Colonic mucosa (tissue), 4 donors: ENCODE data around the gene EOGT. TPM values are rescaled to one million over a fixed set of nuclear protein-coding genes. Genes with fewer than 3 reads are reported as not detected.

Experiments
- DNase-seq: peaks from one replicate; pipeline ENCODE4 v3.0.0-alpha.2; 2020
- H3K27ac ChIP-seq: fragments of 200-600 bp; one replicate; pipeline ENCODE4 v1.8.0; 2021
- H3K27me3 ChIP-seq: fragments of 200-600 bp; one replicate; pipeline ENCODE4 v1.8.0; 2021
- H3K36me3 ChIP-seq: fragments of 200-600 bp; one replicate; pipeline ENCODE4 v1.8.0; 2021
- H3K4me1 ChIP-seq: fragments of 200-600 bp; one replicate; pipeline ENCODE4 v1.8.0; 2021; ENCODE audit warnings: mild to moderate bottlenecking
- H3K4me3 ChIP-seq: fragments of 200-600 bp; one replicate; pipeline ENCODE4 v1.8.0; 2021
- H3K9ac ChIP-seq, 2 donors: one replicate each; pipeline ENCODE4 v1.7.0; 2013; ENCODE audit warnings: control low read depth in 2 of 2, low read depth in 2 of 2, low read length in 2 of 2
- H3K9me3 ChIP-seq: fragments of 200-600 bp; one replicate; pipeline ENCODE4 v1.8.0; 2021
- CTCF ChIP-seq: fragments of 200-600 bp; IDR thresholded peaks from one replicate; pipeline ENCODE4 v1.8.0; 2022; ENCODE audit warnings: antibody characterized with exemption, mild to moderate bottlenecking
- intact Hi-C: fragments of 100-400 bp; cut with DNase I; formaldehyde crosslinking; loops from one replicate; pipeline ENCODE4 v1.14.1; 2022
- microRNA-seq: library from miRNA; unstranded; fragments of <30 nt; microRNA quantifications from one replicate; pipeline ENCODE4, GENCODE V29; 2019
- total RNA-seq, 2 donors: library from RNA; stranded (reverse); fragmentation: NEBNext Ultra II Directional in 1 of 2; extraction: Animal tissue kit (Norgen Biotek cat#: 25700) in 1 of 2; gene quantifications; one replicate each; pipeline ENCODE4 v1.2.1, GENCODE V29; 2021
- donor health status: healthy.
- donor health status: DM: no; HTN: no; CAD: no.
- donor health status: DM: no; HTN: no; CAD: no.

Gene EOGT
- total RNA-seq, 2 donors from 2014 or later, result 9.1 to 13.2 TPM

- Histone ChIP-seq H3K27me3 (no peaks in the 10 kb centered on the region), H3K4me3 (no peak overlapping the region), H3K4me1 (no peaks in the 10 kb centered on the region), H3K9me3 (no peaks in the 10 kb centered on the region), H3K27ac (no peak overlapping the region), H3K36me3 (no peaks in the 10 kb centered on the region), H3K9ac (no peak overlapping the region)
- no peak for TF ChIP-seq CTCF
- DNase-seq, result no peak
- intact Hi-C loops, result no loop called here
Observed at GRCh38 chr3:68941055-68941454, 72.4 kb downstream of the EOGT start.

- H3K27ac ChIP-seq, result no peak overlapping the region
- no peak overlapping the region for H3K9ac ChIP-seq
- no peaks in the 10 kb centered on the region for H3K4me1 ChIP-seq
- intact Hi-C loops, result no loop called here
- DNase-seq, result no peak
- H3K36me3 ChIP-seq, result no peaks in the 10 kb centered on the region
- H3K9me3 ChIP-seq, result no peaks in the 10 kb centered on the region
- TF ChIP-seq CTCF, result no peak
- H3K4me3 ChIP-seq, result no peak overlapping the region
- H3K27me3 ChIP-seq, result peaks cover 19% of the 10 kb centered on the region
Observed at GRCh38 chr3:68936856-68937255, 76.6 kb downstream of the EOGT start.

GRCh38 chr3:68935778-68936177 is 77.7 kb downstream of the EOGT start:
- Histone ChIP-seq H3K36me3 (no peaks in the 10 kb centered on the region), H3K4me3 (no peak overlapping the region), H3K27me3 (peaks cover 28% of the 10 kb centered on the region), H3K9ac (no peak overlapping the region), H3K4me1 (no peaks in the 10 kb centered on the region), H3K9me3 (no peaks in the 10 kb centered on the region), H3K27ac (no peak overlapping the region)
- TF ChIP-seq CTCF, result no peak
- intact Hi-C loops, result no loop called here
- DNase-seq, result no peak

GRCh38 chr3:68931406-68932149 is 81.9 kb downstream of the EOGT start:
- H3K4me3 ChIP-seq, result no peak overlapping the region
- H3K27me3 ChIP-seq, result peaks cover 35% of the 10 kb centered on the region
- no peak overlapping the region for H3K9ac ChIP-seq
- no peak overlapping the region for H3K27ac ChIP-seq
- H3K4me1 ChIP-seq, result no peaks in the 10 kb centered on the region
- H3K36me3 ChIP-seq, result no peaks in the 10 kb centered on the region
- DNase-seq, result no peak
- no peak for TF ChIP-seq CTCF
- intact Hi-C loops, result no loop called here
- no peaks in the 10 kb centered on the region for H3K9me3 ChIP-seq

Small RNA genes lying within 50 kb of the gene (microRNA-seq; reads per million reads assigned to microRNA genes)
- 3.9 reads per million for gene MIR3136

Other genes with a start within 250 kb of the EOGT start
- gene TAFA4, start 81.1 kb downstream of the EOGT start, total RNA-seq, result under 1 TPM in 1 of 2 donors, not detected in 1; 0.16 TPM
- 10 to 100 TPM; 39.0 to 60.2 TPM for gene TMF1, start 38.6 kb upstream of the EOGT start, total RNA-seq
- gene UBA3, start 66.7 kb upstream of the EOGT start, total RNA-seq, result 10 to 100 TPM; 57.4 to 59.0 TPM
- 100 to 1,000 TPM in 1 of 2 donors, 10 to 100 TPM in 1; 77.8 to 156 TPM for gene ARL6IP5, start 71.3 kb upstream of the EOGT start, total RNA-seq
- gene LMOD3, start 108.9 kb upstream of the EOGT start, total RNA-seq, result under 1 TPM in 1 of 2 donors, not detected in 1; 0.11 TPM